ENCODE results near the gene NTN3.

The NTN3 gene

DNA sequence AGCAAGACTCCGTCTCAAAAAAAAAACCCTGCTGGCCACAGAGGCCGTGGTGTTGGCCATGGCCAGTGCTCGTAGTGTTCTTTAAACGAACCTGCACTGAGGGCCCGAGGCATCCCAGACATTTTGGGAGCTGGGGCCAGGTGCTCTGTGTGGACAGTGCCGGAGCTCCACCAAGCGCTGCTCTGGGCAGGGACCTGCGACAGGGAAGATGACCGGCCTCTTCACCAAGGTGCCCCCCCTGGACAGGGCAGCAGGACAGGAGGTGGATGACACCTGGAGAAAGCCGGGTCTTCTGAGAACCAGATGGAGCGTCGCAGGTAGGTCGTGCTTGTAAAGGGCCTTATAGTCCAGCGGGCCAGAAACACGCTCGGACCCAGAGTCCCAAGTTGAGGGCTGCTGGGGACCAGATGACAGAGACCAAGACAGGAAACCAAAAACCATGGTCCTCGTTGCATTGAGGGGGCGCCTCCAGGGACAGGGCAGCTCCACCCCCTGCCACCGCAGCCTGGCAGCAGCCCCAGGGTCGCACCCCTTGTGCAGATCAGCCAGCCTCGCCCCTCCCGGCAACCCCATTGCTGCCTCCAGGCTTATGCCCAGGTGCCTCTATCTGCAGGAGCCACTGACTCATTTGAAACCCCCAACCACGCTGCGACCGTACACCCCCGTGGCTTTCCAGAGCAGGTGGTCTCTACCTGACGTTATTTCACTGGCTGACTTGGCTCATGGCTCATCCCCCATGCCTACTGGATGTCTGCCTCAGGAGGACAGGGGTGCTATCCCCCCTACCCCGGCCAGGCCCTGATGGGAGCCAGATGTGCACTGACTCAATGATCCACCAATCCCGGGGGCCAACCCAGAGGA is 4.2 kb upstream of the NTN3 start:
- FAIRE-seq: no peak
- no peak for DNase-seq (ENCODE audit: insufficient read length, low spot score)
- no peak; the same call in 1 of the 2 replicates for TF ChIP-seq POLR2A (IDR thresholded peaks at IDR 0.05; ENCODE audit: low read depth, low read length)

DNA sequence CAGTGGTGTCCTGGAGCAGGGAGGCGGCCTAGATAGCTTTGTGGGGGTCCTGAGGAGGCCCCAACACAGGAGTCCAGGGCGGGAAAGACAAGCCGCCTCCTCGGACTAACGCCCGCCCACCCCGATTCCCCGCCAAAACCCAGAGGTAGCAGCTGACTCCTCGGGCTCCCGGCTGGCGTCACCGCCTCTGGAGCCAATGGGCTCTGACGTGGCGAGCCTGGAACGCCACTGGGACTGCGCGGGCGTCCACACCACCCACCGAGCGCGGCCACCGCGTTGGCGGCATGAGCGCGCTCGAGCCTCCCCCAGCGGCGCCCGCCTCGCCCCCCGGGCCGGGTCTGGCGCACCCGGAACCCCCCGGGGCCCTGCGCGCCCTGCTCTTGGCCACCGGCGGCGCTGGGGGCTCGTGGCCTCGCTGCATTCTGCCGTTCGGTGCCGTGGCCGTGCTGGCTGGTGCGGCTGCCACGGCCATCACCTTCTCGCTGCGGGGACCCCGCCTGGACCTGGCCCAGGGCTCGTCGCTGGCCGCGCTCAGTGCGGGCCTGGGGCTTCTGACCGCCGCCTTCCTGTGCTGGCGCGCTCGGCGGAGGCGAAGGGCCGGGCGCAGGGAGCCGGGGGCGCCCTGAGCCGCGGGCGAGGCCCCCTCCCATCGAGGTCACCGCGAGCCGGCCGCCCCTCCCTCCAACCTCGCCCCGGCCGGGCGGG is 3.4 kb upstream of the NTN3 start:
- DNase-seq (ENCODE audit: insufficient read length, low spot score): peak; percentile 98
- peak; percentile 55 for TF ChIP-seq POLR2A (IDR thresholded peaks at IDR 0.05; ENCODE audit: low read depth, low read length)
- FAIRE-seq: no peak

DNA sequence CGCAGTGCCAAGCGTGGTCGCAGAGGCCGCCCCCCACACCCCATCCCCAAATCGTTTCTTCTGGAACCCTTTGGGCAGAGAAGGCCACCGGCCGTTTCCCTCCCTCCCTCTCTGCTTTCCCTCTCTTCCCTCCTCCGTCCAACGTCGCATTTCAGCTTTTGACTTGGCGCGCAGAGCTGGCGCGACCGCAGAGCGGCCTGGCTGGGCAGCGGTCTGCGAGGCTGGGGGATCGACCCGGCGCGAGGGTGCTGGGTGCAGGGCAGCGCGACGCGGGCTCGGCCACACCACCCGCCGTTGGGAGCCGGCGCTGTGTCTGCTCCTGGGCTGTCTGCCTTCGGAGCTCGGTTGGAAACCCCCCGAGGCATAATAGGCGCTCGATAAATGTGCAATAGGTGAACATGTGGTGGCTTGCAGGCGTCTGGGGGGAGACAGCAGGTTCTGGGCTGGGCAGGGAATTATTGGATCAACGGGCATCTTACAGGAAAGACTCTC is 2.8 kb upstream of the NTN3 start:
- FAIRE-seq (no peak), DNase-seq (ENCODE audit: insufficient read length, low spot score) (peak; percentile 72)
- TF ChIP-seq POLR2A (IDR thresholded peaks at IDR 0.05; ENCODE audit: low read depth, low read length): peak; percentile 40

DNA sequence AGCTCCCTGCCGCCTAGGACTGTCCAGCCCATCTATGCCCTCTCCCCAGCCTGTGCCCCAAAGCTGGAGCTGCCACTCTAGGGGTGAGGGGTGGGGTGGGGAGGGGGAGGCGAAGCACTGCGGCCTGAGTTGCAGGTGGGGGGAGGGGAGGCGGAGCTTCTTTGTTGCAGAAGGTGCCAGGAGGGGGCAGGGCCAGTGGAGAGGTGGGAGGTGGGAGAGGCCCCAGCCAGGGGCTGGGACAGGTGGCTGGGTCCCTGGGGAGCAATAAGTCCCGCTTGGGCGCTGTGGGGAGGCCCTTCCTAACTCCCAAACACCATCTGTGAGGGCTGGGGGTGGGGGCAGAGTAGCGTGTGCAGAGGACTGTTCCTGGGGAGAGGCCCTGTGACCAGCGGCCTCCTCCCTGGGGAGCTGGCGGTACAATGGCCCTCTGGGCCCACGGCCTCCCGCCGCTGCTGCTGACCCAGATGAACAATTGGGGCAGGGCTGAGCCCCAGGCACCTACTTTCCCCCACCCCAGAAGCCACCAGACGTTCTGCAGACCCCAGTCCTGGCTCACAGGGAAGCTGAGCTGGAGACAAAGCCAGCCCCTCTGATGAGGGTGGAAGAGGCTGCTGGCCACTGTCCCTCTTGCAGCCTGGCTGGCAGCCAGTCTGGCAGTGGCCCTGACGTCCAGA is 2.2 kb upstream of the NTN3 start:
- DNase-seq (ENCODE audit: insufficient read length, low spot score): peak; percentile 84
- no peak for TF ChIP-seq POLR2A (IDR thresholded peaks at IDR 0.05; ENCODE audit: low read depth, low read length)

DNA sequence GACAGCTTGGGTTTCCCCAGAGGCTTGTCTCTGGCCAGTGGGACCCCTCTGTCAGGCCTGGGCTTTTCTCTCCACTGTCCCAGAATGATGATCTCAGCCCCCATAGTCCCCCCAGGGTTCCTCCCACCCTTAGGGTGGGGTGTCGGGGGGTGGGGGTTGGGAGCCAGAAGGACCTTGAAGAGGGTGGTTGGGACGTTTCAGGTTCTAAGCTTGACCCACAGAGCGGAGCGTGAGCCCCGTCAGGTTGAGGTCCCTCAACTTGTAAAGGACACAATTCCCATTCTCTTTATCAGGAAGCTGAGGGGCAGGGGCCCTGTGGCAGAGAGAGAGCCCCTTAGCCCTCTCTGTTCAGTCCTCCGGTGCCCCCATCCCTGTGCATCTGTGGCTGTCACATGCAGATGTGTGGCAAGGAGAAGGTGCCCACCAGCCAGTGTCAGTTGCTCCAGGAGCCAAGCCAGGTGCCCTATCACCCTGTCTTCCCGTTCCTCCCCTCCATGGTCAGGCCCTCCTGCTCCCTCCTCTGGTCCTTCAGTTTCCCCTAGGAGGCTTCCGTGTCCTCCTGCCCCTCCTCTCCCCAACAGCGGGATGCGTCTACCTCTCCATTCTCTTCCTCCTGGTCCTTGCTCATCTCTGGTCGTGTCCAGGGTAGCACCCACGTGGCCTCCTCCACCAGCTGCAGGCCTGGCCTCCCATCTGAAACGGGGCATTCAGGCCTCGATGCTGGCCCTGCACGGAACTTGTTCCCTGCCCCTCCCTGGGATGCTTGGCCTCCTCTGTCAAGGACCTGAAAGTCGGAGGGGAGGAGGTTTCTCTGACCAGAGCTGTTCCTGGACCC is 1.5 kb upstream of the NTN3 start:
- no peak for TF ChIP-seq POLR2A (IDR thresholded peaks at IDR 0.05; ENCODE audit: low read depth, low read length)
- DNase-seq (ENCODE audit: insufficient read length, low spot score) (no peak), FAIRE-seq (no peak)

More for the DNA sequence above, 2.2 kb upstream of the NTN3 start:
- FAIRE-seq: no peak

DNA sequence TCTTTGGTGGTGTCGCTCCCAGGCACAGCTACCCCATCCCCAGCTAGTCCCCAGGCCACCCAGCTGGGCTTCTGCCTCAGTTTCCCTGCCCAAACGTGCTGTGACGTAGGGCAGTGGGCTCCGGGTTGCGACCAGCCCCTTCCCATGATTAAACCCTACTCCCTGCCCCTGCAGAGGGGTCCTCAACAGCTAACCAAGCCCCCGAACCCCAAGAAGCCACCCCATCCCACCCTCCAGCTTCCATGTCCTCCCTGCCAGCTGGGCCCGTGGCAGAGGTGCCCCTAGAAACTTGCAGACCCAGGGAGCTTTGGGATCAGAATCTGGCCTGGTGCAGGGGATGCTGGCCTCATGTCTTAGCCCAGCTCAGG is 879 bp upstream of the NTN3 start:
- FAIRE-seq: no peak
- TF ChIP-seq POLR2A (IDR thresholded peaks at IDR 0.05; ENCODE audit: low read depth, low read length): no peak
- no peak for DNase-seq (ENCODE audit: insufficient read length, low spot score)

DNA sequence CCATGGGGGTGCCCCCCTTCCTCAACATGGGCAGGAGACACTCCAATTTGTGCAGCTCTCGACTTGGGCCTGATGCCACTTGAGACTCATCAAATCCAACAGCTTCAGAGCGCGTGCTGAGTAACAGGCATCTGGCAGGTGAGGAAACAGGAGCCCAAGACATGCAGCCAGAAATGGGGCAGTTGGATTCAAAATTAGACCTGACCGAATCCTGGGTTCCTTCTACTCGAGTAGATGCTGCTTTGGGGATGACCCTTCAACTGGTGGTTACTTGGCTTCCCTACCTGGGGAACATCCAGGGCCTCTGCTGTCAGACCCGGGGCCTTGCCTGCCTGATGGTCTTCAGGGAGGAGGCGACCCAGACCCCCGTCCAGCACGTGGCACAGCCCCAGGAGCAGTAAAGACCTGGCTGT is 488 bp upstream of the NTN3 start:
- TF ChIP-seq POLR2A (IDR thresholded peaks at IDR 0.05; ENCODE audit: low read depth, low read length): no peak
- no peak for DNase-seq (ENCODE audit: insufficient read length, low spot score)
- FAIRE-seq: no peak

DNA sequence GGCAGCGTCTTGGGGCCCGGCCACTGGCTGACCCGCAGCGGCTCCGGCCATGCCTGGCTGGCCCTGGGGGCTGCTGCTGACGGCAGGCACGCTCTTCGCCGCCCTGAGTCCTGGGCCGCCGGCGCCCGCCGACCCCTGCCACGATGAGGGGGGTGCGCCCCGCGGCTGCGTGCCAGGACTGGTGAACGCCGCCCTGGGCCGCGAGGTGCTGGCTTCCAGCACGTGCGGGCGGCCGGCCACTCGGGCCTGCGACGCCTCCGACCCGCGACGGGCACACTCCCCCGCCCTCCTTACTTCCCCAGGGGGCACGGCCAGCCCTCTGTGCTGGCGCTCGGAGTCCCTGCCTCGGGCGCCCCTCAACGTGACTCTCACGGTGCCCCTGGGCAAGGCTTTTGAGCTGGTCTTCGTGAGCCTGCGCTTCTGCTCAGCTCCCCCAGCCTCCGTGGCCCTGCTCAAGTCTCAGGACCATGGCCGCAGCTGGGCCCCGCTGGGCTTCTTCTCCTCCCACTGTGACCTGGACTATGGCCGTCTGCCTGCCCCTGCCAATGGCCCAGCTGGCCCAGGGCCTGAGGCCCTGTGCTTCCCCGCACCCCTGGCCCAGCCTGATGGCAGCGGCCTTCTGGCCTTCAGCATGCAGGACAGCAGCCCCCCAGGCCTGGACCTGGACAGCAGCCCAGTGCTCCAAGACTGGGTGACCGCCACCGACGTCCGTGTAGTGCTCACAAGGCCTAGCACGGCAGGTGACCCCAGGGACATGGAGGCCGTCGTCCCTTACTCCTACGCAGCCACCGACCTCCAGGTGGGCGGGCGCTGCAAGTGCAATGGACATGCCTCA is 773 bp downstream of the NTN3 start:
- FAIRE-seq (no peak), DNase-seq (ENCODE audit: insufficient read length, low spot score) (no peak)
- TF ChIP-seq POLR2A (IDR thresholded peaks at IDR 0.05; ENCODE audit: low read depth, low read length): no peak

DNA sequence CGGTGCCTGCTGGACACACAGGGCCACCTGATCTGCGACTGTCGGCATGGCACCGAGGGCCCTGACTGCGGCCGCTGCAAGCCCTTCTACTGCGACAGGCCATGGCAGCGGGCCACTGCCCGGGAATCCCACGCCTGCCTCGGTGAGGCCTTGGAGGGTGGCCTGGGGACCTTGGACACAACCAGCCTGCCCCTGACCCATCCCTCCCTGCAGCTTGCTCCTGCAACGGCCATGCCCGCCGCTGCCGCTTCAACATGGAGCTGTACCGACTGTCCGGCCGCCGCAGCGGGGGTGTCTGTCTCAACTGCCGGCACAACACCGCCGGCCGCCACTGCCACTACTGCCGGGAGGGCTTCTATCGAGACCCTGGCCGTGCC is 1.4 kb downstream of the NTN3 start:
- no peak for TF ChIP-seq POLR2A (IDR thresholded peaks at IDR 0.05; ENCODE audit: low read depth, low read length)
- DNase-seq (ENCODE audit: insufficient read length, low spot score) (no peak), FAIRE-seq (no peak)

DNA sequence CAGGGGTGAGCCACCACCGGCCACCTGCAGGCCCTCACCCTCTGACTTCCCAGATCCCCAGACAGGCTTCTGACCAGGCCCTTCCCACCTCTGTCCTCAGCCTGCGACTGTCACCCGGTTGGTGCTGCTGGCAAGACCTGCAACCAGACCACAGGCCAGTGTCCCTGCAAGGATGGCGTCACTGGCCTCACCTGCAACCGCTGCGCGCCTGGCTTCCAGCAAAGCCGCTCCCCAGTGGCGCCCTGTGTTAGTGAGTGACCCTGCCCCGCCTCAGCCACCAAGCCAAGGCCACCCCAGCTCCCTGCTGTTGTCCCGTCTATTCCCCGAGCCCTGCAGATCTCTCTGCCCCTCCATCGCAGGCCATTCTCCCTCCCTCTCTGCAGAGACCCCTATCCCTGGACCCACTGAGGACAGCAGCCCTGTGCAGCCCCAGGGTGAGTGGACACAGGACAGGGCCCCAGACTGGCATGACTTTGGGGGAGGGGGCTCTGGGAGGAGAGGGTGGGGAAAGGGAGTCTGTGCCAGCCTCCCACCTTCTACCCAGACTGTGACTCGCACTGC is 1.9 kb downstream of the NTN3 start:
- no peak for DNase-seq (ENCODE audit: insufficient read length, low spot score)
- no peak for TF ChIP-seq POLR2A (IDR thresholded peaks at IDR 0.05; ENCODE audit: low read depth, low read length)
- no peak for FAIRE-seq

DNA sequence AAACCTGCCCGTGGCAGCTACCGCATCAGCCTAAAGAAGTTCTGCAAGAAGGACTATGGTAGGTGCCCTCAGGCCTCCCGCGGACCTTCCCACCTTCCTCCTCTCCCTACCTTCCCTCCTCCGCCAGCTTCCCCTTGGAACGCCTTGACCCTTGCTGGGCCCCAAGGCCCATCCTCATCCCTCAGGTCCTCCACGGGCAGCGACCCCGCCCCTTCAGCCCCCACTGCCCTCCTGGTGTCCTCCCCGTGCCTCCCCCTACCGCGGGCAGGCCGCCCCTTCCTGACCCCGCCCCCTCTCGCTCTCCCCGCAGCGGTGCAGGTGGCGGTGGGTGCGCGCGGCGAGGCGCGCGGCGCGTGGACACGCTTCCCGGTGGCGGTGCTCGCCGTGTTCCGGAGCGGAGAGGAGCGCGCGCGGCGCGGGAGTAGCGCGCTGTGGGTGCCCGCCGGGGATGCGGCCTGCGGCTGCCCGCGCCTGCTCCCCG is 2.4 kb downstream of the NTN3 start:
- no peak for DNase-seq (ENCODE audit: insufficient read length, low spot score)
- 0 out of 2 replicates have a peak, but pooled peaks have one; percentile 16 for TF ChIP-seq POLR2A (IDR thresholded peaks at IDR 0.05; ENCODE audit: low read depth, low read length)
- FAIRE-seq: no peak
